GM12878 (cell line): ENCODE results near the gene MYO3B. TPM values are rescaled to one million over a fixed set of nuclear protein-coding genes. Genes with fewer than 3 reads are reported as not detected.

Experiments used
- ATAC-seq: fragments of 200-7000 bp; cut with Tn5 transposase; 3 replicates; pipeline ENCODE4 v1.9.1; 2020; ENCODE audit warnings: mild to moderate bottlenecking, moderate library complexity
- BruUV-seq: library from RNA; stranded (reverse); fragments of 400-500 nt; replicated peaks from 2 replicates; lab custom pipeline; 2021; lab: Mats Ljungman, UMichigan
- CTCF ChIA-PET: fragments of 300-600 bp; sonication (Branson Sonifier 250); formaldehyde crosslinking; extraction: SDS; loops from one replicate; lab custom pipeline; 2021; ENCODE audit warnings: inconsistent platforms; lab: Yijun Ruan, JAX
- POLR2A ChIA-PET: fragments of 350-600 bp; formaldehyde crosslinking; extraction: SDS; loops from one replicate; lab custom pipeline; 2021; ENCODE audit warnings: inconsistent platforms; lab: Charles Lee
- RAD21 ChIA-PET: fragments of 300-600 bp; sonication (Branson Sonifier 250); formaldehyde crosslinking; loops from one replicate; lab custom pipeline; 2023; ENCODE audit warnings: antibody characterized with exemption; ENCODE audit not compliant: unreplicated experiment; lab: Charles Lee
- SMC1A ChIA-PET: fragments of 300-600 bp; sonication (Branson Sonifier 250); formaldehyde crosslinking; loops from one replicate; lab custom pipeline; 2023; ENCODE audit not compliant: unreplicated experiment, uncharacterized antibody; lab: Charles Lee
- DNase-seq: peaks from one replicate; pipeline ENCODE4 v3.0.0-alpha.2; 2011; ENCODE audit warnings: low read depth, low spot score
- FAIRE-seq: peaks from 3 replicates; lab custom pipeline; 2011; peaks lifted over from hg19 to GRCh38; lab: Jason Lieb, UNC
- H2AFZ ChIP-seq: 2 replicates; pipeline ENCODE4 v1.6.0; 2011; ENCODE audit warnings: low read depth, low read length, control low read depth; ENCODE audit not compliant: control insufficient read depth
- H3K27ac ChIP-seq: 2 replicates; pipeline ENCODE4 v1.5.1; 2011; ENCODE audit warnings: control low read depth; ENCODE audit not compliant: control insufficient read depth, insufficient read depth
- H3K27me3 ChIP-seq, 2 experiments: replicated peaks in 1 of 2; 2 replicates each; pipeline versions ENCODE4 v1.6.0 to v1.6.1; 2011; ENCODE audit warnings: low read length in 1 of 2; ENCODE audit not compliant: control insufficient read depth in 2 of 2, insufficient read depth in 2 of 2
- H3K36me3 ChIP-seq, 2 experiments: 2 replicates each; pipeline ENCODE4 v1.5.1; 2011; ENCODE audit warnings: low read length in 1 of 2; ENCODE audit not compliant: control insufficient read depth in 2 of 2, insufficient read depth in 2 of 2
- H3K4me1 ChIP-seq: 2 replicates; pipeline ENCODE4 v1.6.1; 2011; ENCODE audit warnings: mild to moderate bottlenecking, low read length, moderate library complexity, mixed read lengths; ENCODE audit not compliant: control insufficient read depth, insufficient read depth
- H3K4me2 ChIP-seq: 2 replicates; pipeline ENCODE4 v1.6.0; 2011; ENCODE audit warnings: control low read depth; ENCODE audit not compliant: control insufficient read depth, insufficient read depth
- H3K4me3 ChIP-seq: fragments of 200-600 bp; sonication (generic); 2 replicates; pipeline ENCODE4 v1.5.1; 2016
- H3K79me2 ChIP-seq: 2 replicates; pipeline ENCODE4 v1.6.0; 2011; ENCODE audit warnings: low read length; ENCODE audit not compliant: control insufficient read depth, insufficient read depth
- H3K9ac ChIP-seq: 2 replicates; pipeline ENCODE4 v1.8.0; 2011; ENCODE audit warnings: low read length, control low read depth, mixed read lengths; ENCODE audit not compliant: control insufficient read depth, insufficient read depth
- H3K9me3 ChIP-seq: replicated peaks from 3 replicates; pipeline ENCODE4 v1.5.1; 2011; ENCODE audit warnings: mild to moderate bottlenecking, low read length; ENCODE audit not compliant: control insufficient read depth, insufficient read depth
- H4K20me1 ChIP-seq: 2 replicates; pipeline ENCODE4 v1.6.0; 2011; ENCODE audit not compliant: control insufficient read depth, insufficient read depth
- BRCA1 ChIP-seq: IDR thresholded peaks from 2 replicates; pipeline ENCODE4 v1.6.1; 2011; ENCODE audit warnings: low read depth, low read length, improper control_type of control experiment
- CBX3 ChIP-seq: fragments of 200-600 bp; sonication (generic); IDR thresholded peaks from 2 replicates; pipeline ENCODE4 v1.6.1; 2016; ENCODE audit warnings: low read depth, borderline replicate concordance
- KDM1A ChIP-seq: fragments of 200-600 bp; sonication (generic); IDR thresholded peaks from 2 replicates; pipeline ENCODE4 v1.6.1; 2016; ENCODE audit warnings: borderline replicate concordance
- MTA2 ChIP-seq: fragments of 450-650 bp; IDR thresholded peaks from 2 replicates; pipeline ENCODE4 v1.6.1; 2016; ENCODE audit warnings: low read depth, mild to moderate bottlenecking, moderate library complexity
- MYC ChIP-seq: IDR thresholded peaks from 2 replicates; pipeline ENCODE4 v1.6.1; 2011; ENCODE audit warnings: mild to moderate bottlenecking, low read length, moderate library complexity, inconsistent platforms; ENCODE audit not compliant: insufficient read depth, insufficient replicate concordance, insufficient read length, severe bottlenecking
- NFIC ChIP-seq: IDR thresholded peaks from 2 replicates; pipeline ENCODE4 v1.6.1; 2012; ENCODE audit warnings: low read depth, mild to moderate bottlenecking, inconsistent platforms, low read length, moderate library complexity
- RFX5 ChIP-seq: IDR thresholded peaks from 2 replicates; pipeline ENCODE4 v1.6.1; 2011; ENCODE audit warnings: low read depth, low read length, improper control_type of control experiment
- SMARCA5 ChIP-seq: fragments of 450-650 bp; IDR thresholded peaks from 2 replicates; pipeline ENCODE4 v1.6.1; 2017; ENCODE audit warnings: mild to moderate bottlenecking
- SMC3 ChIP-seq: IDR thresholded peaks from 2 replicates; pipeline ENCODE4 v1.6.1; 2011; ENCODE audit warnings: low read length, improper control_type of control experiment, borderline replicate concordance
- TARDBP ChIP-seq: IDR thresholded peaks from 2 replicates; pipeline ENCODE4 v1.6.1; 2016; ENCODE audit warnings: borderline replicate concordance
- ZBED1 ChIP-seq: IDR thresholded peaks from 2 replicates; pipeline ENCODE4 v1.6.1; 2016; ENCODE audit warnings: borderline replicate concordance
- ZNF217 ChIP-seq: fragments of 450-650 bp; IDR thresholded peaks from 2 replicates; pipeline ENCODE4 v1.6.1; 2017; ENCODE audit warnings: antibody characterized with exemption, mild to moderate bottlenecking
- ZSCAN29 ChIP-seq: fragments of 450-650 bp; IDR thresholded peaks from 2 replicates; pipeline ENCODE4 v1.6.1; 2017; ENCODE audit warnings: mild to moderate bottlenecking, moderate library complexity
- ZZZ3 ChIP-seq: IDR thresholded peaks from 2 replicates; pipeline ENCODE4 v1.6.1; 2011; ENCODE audit warnings: low read depth; ENCODE audit not compliant: control insufficient read depth, insufficient read length
- WGBS: methylation state at CpG from one replicate; pipeline ENCODE4 v1.1.6; 2016; ENCODE audit warnings: low lambda C conversion rate; ENCODE audit not compliant: insufficient replicate concordance, insufficient coverage; ENCODE audit errors: missing lambda C conversion rate; 5-methylcytosine and 5-hydroxymethylcytosine counted together
- in situ Hi-C: fragments of 300-500 bp; cut with MboI; formaldehyde crosslinking; loops from 9 replicates; pipeline ENCODE4 v1.14.3; 2018; ENCODE audit warnings: mixed read lengths
- intact Hi-C: fragments of 100-400 bp; cut with micrococcal nuclease; formaldehyde crosslinking; loops from one replicate; pipeline ENCODE4 v1.14.2; 2022; ENCODE audit not compliant: unreplicated experiment
- polyA plus RNA-seq, 11 experiments: library from polyadenylated mRNA; depleted of rRNA in 4 of 11; unstranded in 6 of 11; stranded (reverse) in 5 of 11; fragments of >200 nt; fragmentation: Nextera tagmentation in 4 of 11; fragmentation: Illumina TruSeq in 1 of 11; extraction: Ambion mirVana in 4 of 11; extraction: Trizol in 1 of 11; gene quantifications; 1 replicate in 1 of 11; 2 replicates in 10 of 11; pipeline versions ENCODE4 v1.2.1 to v1.2.3, GENCODE V29; 2011 to 2016; ENCODE audit warnings: inconsistent platforms in 2 of 11, missing spikeins in 2 of 11, low read depth in 1 of 11
- total RNA-seq, 4 experiments: library from RNA; depleted of rRNA in 3 of 4; stranded (reverse); fragments of >200 nt in 3 of 4; fragmentation: Illumina TruSeq in 1 of 4; extraction: Trizol in 1 of 4; gene quantifications; 2 replicates each; pipeline versions ENCODE4 v1.2.1 to v1.2.3, GENCODE V29; 2013 to 2021
- TF ChIP-seq, protein P1 (sequence below): fragments of 450-650 bp; IDR thresholded peaks from 2 replicates; pipeline ENCODE4 v1.6.1; 2017; ENCODE audit warnings: low read depth, mild to moderate bottlenecking, moderate library complexity
- TF ChIP-seq, protein P2 (sequence below): fragments of 450-650 bp; conservative IDR thresholded peaks from 2 replicates; pipeline ENCODE4 v1.6.1; 2017; ENCODE audit warnings: mild to moderate bottlenecking, moderate library complexity
- TF ChIP-seq, protein P3 (sequence below): fragments of 450-650 bp; IDR thresholded peaks from 2 replicates; pipeline ENCODE4 v1.6.1; 2017; ENCODE audit warnings: borderline replicate concordance
- TF ChIP-seq, protein P4 (sequence below): IDR thresholded peaks from 2 replicates; pipeline ENCODE4 v1.6.1; 2011; ENCODE audit warnings: borderline replicate concordance, low read depth, mild to moderate bottlenecking, moderate library complexity, low read length; ENCODE audit not compliant: insufficient read depth, poor library complexity, severe bottlenecking

MYO3B gene
- total and polyA plus RNA-seq, 10 of the 15 experiments (the other 5 are each of a cell fraction or from before 2014, with no cell fraction given): 1.1 to 7.1 (median 2.1) TPM

DNA sequence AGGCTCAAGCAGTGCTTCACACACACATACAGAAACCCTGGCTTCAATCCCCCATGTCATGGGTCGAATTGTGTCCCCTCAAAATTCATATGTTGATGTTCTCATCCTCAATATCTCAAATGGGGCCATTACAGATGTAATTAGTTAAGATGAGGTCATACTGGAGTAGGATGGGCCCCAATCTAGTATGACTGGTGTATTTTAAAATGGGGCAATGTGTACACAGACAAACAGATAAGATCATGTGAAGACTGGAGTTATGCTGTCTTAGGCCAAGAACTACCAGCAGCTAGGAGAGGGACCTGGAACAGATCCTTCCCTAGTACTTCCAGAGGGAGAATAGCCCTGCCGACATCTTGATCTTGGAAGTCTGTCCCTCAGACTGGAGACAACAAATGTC lies 167.7 kb downstream of the MYO3B start:
- Histone ChIP-seq H3K9me3 (no peaks in the 10 kb centered on the region), H3K36me3 (no peaks in the 10 kb centered on the region), H3K4me1 (peaks cover 16% of the 10 kb centered on the region), H3K27me3 (no peaks in the 10 kb centered on the region), H4K20me1 (no peaks in the 10 kb centered on the region), H2AFZ (no peak overlapping the region), H3K4me3 (no peak overlapping the region), H3K9ac (no peak overlapping the region), H3K27ac (no peak overlapping the region), H3K4me2 (no peak overlapping the region), H3K79me2 (no peaks in the 10 kb centered on the region)
- DNase-seq: no peak
- 41% methylated on average over 2 of the region's 2 CpGs for WGBS
- in situ Hi-C loops: no loop called here
- intact Hi-C loops: no loop called here
- RAD21 ChIA-PET: no interaction called here
- no TSS peak for BruUV-seq
- ATAC-seq: no peak
- SMC1A ChIA-PET: interaction anchor here (1.0 to 1.4 kb wide), 3 partner anchors 12 to 16 kb away, joined by 3 to 4 read pairs (median 3); no protein-coding TSS in a partner anchor
- POLR2A ChIA-PET: no interaction called here
- no peak for FAIRE-seq
- CTCF ChIA-PET: interaction anchor here (0.7 to 9.1 kb wide), 4 partner anchors 17 to 48 kb away, joined by 3 to 68 read pairs (median 27); no protein-coding TSS in a partner anchor
- TF ChIP-seq ZBED1 (no peak), SMARCA5 (no peak), SMC3 (no peak), CBX3 (no peak), MTA2 (no peak), ZZZ3 (no peak), RFX5 (no peak), MYC (no peak), ZNF217 (no peak), BRCA1 (no peak), KDM1A (no peak), ZSCAN29 (no peak), TARDBP (no peak), NFIC (no peak)
- TF ChIP-seq, protein P1, sequence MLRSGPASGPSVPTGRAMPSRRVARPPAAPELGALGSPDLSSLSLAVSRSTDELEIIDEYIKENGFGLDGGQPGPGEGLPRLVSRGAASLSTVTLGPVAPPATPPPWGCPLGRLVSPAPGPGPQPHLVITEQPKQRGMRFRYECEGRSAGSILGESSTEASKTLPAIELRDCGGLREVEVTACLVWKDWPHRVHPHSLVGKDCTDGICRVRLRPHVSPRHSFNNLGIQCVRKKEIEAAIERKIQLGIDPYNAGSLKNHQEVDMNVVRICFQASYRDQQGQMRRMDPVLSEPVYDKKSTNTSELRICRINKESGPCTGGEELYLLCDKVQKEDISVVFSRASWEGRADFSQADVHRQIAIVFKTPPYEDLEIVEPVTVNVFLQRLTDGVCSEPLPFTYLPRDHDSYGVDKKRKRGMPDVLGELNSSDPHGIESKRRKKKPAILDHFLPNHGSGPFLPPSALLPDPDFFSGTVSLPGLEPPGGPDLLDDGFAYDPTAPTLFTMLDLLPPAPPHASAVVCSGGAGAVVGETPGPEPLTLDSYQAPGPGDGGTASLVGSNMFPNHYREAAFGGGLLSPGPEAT: no peak
- TF ChIP-seq, protein P2, sequence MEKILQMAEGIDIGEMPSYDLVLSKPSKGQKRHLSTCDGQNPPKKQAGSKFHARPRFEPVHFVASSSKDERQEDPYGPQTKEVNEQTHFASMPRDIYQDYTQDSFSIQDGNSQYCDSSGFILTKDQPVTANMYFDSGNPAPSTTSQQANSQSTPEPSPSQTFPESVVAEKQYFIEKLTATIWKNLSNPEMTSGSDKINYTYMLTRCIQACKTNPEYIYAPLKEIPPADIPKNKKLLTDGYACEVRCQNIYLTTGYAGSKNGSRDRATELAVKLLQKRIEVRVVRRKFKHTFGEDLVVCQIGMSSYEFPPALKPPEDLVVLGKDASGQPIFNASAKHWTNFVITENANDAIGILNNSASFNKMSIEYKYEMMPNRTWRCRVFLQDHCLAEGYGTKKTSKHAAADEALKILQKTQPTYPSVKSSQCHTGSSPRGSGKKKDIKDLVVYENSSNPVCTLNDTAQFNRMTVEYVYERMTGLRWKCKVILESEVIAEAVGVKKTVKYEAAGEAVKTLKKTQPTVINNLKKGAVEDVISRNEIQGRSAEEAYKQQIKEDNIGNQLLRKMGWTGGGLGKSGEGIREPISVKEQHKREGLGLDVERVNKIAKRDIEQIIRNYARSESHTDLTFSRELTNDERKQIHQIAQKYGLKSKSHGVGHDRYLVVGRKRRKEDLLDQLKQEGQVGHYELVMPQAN: no peak
- TF ChIP-seq, protein P3, sequence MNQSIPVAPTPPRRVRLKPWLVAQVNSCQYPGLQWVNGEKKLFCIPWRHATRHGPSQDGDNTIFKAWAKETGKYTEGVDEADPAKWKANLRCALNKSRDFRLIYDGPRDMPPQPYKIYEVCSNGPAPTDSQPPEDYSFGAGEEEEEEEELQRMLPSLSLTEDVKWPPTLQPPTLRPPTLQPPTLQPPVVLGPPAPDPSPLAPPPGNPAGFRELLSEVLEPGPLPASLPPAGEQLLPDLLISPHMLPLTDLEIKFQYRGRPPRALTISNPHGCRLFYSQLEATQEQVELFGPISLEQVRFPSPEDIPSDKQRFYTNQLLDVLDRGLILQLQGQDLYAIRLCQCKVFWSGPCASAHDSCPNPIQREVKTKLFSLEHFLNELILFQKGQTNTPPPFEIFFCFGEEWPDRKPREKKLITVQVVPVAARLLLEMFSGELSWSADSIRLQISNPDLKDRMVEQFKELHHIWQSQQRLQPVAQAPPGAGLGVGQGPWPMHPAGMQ: no peak
- TF ChIP-seq, protein P4, sequence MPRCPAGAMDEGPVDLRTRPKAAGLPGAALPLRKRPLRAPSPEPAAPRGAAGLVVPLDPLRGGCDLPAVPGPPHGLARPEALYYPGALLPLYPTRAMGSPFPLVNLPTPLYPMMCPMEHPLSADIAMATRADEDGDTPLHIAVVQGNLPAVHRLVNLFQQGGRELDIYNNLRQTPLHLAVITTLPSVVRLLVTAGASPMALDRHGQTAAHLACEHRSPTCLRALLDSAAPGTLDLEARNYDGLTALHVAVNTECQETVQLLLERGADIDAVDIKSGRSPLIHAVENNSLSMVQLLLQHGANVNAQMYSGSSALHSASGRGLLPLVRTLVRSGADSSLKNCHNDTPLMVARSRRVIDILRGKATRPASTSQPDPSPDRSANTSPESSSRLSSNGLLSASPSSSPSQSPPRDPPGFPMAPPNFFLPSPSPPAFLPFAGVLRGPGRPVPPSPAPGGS: no peak
